Measurements from ENCODE around the gene PRR12.

Gene PRR12

DNA sequence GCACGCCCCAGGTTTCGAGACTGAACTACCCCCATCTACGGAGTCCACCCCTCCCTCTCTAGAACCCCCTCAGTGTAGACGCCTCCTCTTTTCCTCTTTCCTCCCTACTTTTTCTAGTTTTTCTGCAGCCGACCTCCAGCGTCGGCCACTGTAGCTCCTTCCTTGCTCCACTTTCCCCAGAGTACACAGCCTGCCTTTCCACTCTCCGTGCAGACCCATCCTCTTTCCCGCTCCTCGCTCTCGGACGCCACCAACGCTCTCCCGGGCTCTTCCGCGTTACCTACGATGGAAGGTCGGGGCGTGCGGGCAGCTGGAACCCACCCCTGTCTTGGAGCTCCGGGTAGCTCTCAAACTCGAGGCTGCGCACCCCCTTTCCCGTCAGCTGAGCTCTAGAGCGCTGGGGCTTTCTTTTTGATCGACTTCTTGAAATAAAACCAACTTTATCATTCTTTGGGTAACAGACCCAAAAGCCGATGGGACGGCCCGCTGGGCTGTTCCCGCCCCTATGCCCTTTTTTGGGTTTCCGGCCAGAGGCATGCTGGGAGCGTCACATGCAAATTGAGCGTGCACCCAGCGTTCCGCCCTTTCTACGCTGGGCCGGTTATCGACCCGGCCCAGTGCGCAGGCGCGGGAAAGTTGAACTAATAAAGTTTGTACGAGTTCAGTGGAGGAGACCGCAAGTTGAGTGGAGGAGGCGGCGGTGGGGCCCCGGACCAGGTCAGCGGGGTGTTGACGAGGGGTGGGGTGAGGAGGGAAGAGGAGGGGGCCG lies 74.6 kb downstream of the PRR12 start, which contains the start of the genes BCL2L12 and IRF3:
TSS of gene BCL2L12 (plus strand) at position 583 of the 769 bp plus-strand sequence. CDS start 760 bp downstream, outside the sequence.
TSS of gene IRF3 (minus strand) at position 507 of the 769 bp plus-strand sequence. CDS start 1,019 bp downstream, outside the sequence.
- TF ChIP-seq, protein P1, sequence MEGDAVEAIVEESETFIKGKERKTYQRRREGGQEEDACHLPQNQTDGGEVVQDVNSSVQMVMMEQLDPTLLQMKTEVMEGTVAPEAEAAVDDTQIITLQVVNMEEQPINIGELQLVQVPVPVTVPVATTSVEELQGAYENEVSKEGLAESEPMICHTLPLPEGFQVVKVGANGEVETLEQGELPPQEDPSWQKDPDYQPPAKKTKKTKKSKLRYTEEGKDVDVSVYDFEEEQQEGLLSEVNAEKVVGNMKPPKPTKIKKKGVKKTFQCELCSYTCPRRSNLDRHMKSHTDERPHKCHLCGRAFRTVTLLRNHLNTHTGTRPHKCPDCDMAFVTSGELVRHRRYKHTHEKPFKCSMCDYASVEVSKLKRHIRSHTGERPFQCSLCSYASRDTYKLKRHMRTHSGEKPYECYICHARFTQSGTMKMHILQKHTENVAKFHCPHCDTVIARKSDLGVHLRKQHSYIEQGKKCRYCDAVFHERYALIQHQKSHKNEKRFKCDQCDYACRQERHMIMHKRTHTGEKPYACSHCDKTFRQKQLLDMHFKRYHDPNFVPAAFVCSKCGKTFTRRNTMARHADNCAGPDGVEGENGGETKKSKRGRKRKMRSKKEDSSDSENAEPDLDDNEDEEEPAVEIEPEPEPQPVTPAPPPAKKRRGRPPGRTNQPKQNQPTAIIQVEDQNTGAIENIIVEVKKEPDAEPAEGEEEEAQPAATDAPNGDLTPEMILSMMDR (IDR thresholded peaks at IDR 0.05), result peak; percentile 37
- Histone ChIP-seq H3K27me3 (no peaks in the 10 kb centered on the region), H3K4me1 (ENCODE audit: control insufficient read depth in 1 of 2, insufficient read depth in 1 of 2, low read depth in 1 of 2, low read length in 1 of 2) (peaks cover 31 to 33% of the 10 kb centered on the region in 2 experiments), H3K27ac (peak within 1 kb of the TSS; percentile 92), H3K9me3 (no peaks in the 10 kb centered on the region), H3K36me3 (peaks cover 38% of the 10 kb centered on the region), H3K4me3 (ENCODE audit: low read depth in 1 of 2, low read length in 1 of 2) (peak within 1 kb of the TSS; percentile 95 to 98)

DNA sequence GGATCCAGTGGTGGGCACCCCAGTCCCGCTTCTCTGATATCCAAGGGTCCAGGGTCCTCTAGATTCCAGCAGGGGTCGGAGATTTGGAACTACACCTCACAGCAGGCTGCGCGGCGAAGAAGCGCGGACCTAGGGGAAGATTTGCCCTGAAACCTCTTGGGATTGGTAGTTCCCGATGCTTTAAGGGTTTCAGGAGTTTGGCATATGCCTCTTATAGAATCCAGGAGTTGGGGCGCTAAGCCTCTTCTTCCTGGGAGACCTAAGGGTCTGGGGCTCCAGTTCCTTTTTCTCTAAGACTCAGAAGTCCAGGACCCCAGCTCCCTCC lies 75.1 kb downstream of the PRR12 start:
- TF ChIP-seq, protein P1 (IDR thresholded peaks at IDR 0.05), result no peak
- peak overlapping the region; percentile 95 to 98 for H3K4me3 ChIP-seq (ENCODE audit: low read depth in 1 of 2, low read length in 1 of 2)
- peaks cover 35% of the 10 kb centered on the region for H3K36me3 ChIP-seq
- H3K27ac ChIP-seq, result peak overlapping the region; percentile 92
- peaks cover 31 to 33% of the 10 kb centered on the region in 2 experiments for H3K4me1 ChIP-seq (ENCODE audit: control insufficient read depth in 1 of 2, insufficient read depth in 1 of 2, low read depth in 1 of 2, low read length in 1 of 2)
- H3K27me3 ChIP-seq, result no peaks in the 10 kb centered on the region
- no peaks in the 10 kb centered on the region for H3K9me3 ChIP-seq

DNA sequence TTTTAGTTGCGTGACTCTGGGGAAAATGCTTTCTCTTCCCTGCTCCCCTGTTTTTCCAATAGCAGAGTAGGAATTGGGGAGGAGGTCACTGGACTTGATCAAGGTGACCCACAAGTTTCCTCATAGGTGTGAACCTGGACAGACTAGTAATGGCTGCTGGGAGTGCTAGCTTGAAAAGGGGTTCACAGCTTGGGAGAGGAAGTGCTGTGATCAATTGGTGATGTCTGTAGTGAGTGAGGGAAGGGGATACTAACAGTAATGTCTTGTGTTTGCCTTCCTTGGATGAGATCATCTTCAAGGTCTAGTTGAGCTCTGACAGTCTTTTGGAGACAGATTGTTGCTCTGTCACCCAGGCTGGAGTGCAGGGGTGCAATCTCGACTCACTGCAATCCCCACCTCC lies 76.5 kb downstream of the PRR12 start:
- no peak overlapping the region for H3K4me3 ChIP-seq (ENCODE audit: low read depth in 1 of 2, low read length in 1 of 2)
- no peaks in the 10 kb centered on the region for H3K9me3 ChIP-seq
- H3K4me1 ChIP-seq (ENCODE audit: control insufficient read depth in 1 of 2, insufficient read depth in 1 of 2, low read depth in 1 of 2, low read length in 1 of 2), result peaks cover 31 to 37% of the 10 kb centered on the region in 2 experiments
- TF ChIP-seq, protein P1 (IDR thresholded peaks at IDR 0.05), result no peak
- H3K36me3 ChIP-seq, result peaks cover 21% of the 10 kb centered on the region
- no peak overlapping the region for H3K27ac ChIP-seq
- no peaks in the 10 kb centered on the region for H3K27me3 ChIP-seq

DNA sequence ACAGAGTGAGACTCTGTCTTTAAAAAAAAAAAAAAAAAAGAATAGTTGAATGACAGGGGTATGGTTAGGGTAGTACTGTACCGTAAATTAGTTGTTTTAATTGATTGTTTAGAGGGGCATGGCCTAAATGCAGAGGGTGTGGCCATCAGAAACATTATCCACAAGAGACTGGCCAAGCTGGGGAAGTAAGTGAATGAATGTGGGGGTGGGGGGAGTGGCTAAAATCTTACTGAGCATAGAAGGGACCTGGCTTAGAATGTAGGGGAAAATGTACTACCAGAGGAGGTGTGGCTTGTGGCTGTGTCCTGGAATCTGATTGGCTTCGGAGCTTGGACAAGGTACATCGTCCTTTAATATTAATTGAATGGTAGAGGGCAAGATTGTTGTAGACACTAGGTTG lies 78.5 kb downstream of the PRR12 start:
- Histone ChIP-seq H3K9me3 (no peaks in the 10 kb centered on the region), H3K36me3 (peaks cover 13% of the 10 kb centered on the region), H3K27ac (no peak overlapping the region), H3K4me1 (ENCODE audit: control insufficient read depth in 1 of 2, insufficient read depth in 1 of 2, low read depth in 1 of 2, low read length in 1 of 2) (peaks cover 14 to 22% of the 10 kb centered on the region in 2 experiments), H3K27me3 (no peaks in the 10 kb centered on the region), H3K4me3 (ENCODE audit: low read depth in 1 of 2, low read length in 1 of 2) (no peak overlapping the region)
- TF ChIP-seq, protein P1 (IDR thresholded peaks at IDR 0.05), result no peak

DNA sequence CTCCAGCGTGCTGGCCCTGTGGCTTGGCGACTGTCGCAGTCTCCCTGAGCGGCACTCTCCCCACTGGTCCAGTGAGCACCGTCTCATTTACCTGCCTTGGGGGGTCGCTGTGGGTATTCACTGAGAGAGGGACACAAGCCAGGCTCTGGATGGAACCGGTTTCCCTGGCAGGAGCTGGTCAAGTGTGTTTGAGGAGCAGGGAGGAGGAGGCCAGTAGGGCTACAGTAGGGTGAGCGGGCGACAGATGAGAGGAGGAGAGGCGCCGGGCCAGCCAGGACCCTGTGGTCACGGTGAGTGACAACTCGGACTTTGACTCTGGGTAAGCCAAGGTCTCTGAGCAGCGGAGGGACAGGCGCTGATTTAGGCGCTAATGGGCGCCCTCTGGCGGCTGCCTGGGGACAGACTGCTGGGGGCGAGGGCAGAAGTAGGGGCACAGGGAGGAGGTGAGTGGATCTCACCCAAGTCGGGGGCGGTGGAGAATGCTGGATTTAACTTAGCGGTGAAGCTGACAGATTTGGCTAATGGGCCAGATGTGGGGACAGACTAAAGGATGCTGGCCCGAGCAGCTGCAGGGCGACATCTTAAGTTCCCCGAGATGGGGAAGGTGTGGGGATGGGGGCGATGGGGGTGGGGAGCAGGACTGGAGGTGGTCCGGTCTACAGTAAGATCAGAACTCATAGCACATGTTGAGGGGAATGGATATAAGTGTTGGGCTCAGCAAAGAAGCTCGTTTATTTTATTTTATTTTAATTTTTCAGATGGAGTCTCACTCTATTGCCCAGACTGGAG lies 81.3 kb downstream of the PRR12 start:
- TF ChIP-seq, protein P1 (IDR thresholded peaks at IDR 0.05), result peak; percentile 90
- Histone ChIP-seq H3K27me3 (no peaks in the 10 kb centered on the region), H3K9me3 (no peaks in the 10 kb centered on the region), H3K36me3 (peaks cover 13% of the 10 kb centered on the region), H3K27ac (peak overlapping the region; percentile 38), H3K4me1 (ENCODE audit: control insufficient read depth in 1 of 2, insufficient read depth in 1 of 2, low read depth in 1 of 2, low read length in 1 of 2) (peaks cover 12 to 15% of the 10 kb centered on the region in 2 experiments), H3K4me3 (ENCODE audit: low read depth in 1 of 2, low read length in 1 of 2) (no peak overlapping the region)
